HG02642 (cell line): ENCODE results near the gene AKAP17A.
"Not testable (repeated sequence)": the region's sequence is repeated elsewhere in the genome, so short reads cannot be mapped to it uniquely, and the experiment has no call there.

Source experiments
- ATAC-seq: cut with Tn5 transposase; IDR thresholded peaks from one replicate; pipeline ENCODE4 v1.9.1; 2021; ENCODE audit warnings: mild to moderate bottlenecking; ENCODE audit not compliant: unreplicated experiment, poor library complexity

Gene AKAP17A

DNA sequence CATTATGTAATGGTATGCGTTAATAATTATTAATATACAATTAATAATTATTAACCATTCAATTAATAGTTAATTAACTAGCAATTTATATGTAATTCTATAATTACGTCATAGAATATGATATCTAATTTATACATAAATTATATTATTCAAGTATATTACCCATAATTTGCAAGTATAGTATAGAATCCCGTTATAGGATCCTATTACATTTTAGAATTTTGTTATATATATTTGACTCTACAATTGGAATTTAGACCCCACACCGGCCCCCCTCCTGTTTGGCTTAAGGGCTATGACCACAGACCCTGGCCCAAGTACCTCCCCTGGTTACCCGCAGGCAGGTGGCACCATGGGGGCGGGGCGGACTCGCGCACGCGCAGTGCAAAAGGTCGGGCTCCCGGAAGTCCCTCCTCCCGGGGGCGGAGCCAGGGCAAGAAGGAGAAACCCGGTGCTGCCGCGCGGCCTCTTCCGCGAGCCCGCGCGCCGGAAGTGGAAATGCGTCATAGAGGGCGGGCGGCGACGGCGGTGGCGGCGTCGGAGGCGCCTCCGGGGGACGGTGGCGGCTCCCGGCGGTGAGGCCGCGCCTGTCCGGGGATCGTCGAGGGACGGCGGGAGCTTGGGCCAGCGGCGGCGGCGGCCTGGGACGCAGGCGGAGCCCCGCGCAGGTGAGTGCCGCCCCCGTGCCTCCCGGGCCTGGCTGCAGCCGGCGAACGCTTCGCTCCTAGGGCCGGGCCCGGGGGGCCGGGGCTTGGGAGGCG, at the start of gene AKAP17A:
Gene AKAP17A (plus strand): TSS at position 503 of the 761 bp plus-strand sequence. CDS start 1,859 bp downstream, outside the sequence.
- peak; percentile 90 for ATAC-seq

GRCh38 chrX:1542994-1543725, 48.2 kb upstream of the AKAP17A start:
- no peak for ATAC-seq

DNA sequence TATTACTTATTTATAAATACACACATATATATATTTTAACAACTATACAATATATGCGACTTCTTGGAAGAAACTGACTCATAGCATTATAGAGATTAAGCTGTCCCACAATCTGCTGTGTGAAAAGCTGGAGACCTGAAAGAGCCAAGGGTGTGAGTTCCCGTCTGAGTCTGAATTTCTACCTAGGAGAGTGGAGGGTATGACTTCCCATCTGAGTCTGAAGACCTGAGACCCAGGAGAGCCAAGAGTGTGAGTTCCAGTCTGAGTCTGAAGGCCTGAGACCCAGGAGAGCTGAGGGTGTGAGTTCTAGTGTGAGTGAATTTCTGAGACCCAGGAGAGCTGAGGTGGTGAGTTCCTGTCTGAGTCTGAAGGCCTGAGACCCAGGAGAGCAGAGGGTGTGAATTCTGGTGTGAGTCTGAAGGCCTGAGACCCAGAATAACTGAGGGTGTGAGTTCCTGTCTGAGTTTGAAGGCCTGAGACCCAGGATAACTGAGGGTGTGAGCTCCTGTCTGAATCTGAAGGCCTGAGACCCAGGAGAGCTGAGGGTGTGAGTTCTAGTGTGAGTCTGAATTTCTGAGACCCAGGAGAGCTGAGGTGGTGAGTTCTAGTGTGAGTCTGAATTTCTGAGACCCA, 45.5 kb upstream of the AKAP17A start:
- no peak for ATAC-seq

- no peak for ATAC-seq
Observed at GRCh38 chrX:1546691-1547251, 44.6 kb upstream of the AKAP17A start.

GRCh38 chrX:1551959-1552546, 39.4 kb upstream of the AKAP17A start:
- no peak for ATAC-seq

- ATAC-seq, result no peak
Observed at GRCh38 chrX:1554469-1555210, 36.8 kb upstream of the AKAP17A start.

DNA sequence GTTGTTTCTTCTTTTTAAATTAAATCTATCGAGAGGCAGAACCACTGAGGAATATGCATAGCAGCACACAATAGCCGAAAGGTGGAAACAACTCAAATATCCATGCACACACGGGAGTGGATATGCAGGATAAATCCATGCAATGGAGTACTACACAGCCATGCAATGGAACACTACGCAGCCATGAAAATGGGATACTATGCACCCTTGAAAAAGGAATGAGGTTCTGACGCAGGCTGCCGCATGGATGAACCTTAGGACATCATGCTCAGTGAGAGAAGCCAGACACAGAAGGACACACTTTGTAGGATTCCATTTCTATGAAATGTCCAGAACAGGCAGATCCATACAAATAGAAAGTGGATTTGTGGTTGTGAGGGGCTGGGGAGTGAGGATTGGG, 36.0 kb upstream of the AKAP17A start:
- ATAC-seq, result no peak

- ATAC-seq, result not testable (repeated sequence)
Observed at GRCh38 chrX:1557442-1557841, 34.0 kb upstream of the AKAP17A start.

- no peak for ATAC-seq
Observed at GRCh38 chrX:1558761-1559468, 32.5 kb upstream of the AKAP17A start.

DNA sequence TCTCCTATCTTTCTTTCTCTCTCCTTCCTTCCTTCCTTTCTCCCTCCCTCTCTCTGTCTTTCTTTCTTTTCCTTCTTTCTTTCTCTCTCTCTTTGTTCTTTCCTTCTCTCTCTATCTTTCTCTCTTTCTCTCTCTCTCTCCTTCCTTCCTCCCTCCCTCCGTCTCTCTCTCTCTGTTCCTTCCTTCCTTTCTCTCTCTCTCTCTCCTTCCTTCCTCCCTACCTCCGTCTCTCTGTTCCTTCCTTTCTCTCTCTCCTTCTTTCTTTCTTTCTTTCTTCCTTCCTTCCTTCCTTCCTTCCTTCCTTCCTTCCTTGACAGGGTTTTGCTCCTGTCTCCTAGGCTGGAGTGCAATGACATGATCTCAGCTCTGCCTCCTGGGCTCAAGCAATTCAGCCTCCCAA, 30.2 kb upstream of the AKAP17A start:
- no peak for ATAC-seq

DNA sequence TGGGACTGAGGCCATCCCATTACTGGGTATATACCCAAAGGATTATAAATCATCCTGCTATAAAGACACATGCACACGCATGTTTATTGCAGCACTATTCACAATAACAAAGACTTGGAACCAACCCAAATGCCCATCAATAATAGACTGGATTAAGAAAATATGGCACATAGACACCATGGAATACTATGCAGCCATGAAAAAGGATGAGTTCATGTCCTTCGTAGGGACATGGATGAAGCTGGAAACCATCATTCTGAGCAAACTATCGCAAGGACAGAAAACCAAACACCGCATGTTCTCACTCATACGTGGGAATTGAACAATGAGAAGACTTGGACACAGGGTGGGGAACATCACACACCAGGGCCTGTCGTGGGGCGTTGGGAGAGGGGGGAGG, 27.3 kb upstream of the AKAP17A start:
- ATAC-seq, result not testable (repeated sequence)

GRCh38 chrX:1564750-1565683, 26.4 kb upstream of the AKAP17A start:
- no peak for ATAC-seq

GRCh38 chrX:1574181-1574580, 17.2 kb upstream of the AKAP17A start:
- ATAC-seq, result not testable (repeated sequence)

GRCh38 chrX:1576201-1576992, 15.0 kb upstream of the AKAP17A start:
- ATAC-seq, result no peak

GRCh38 chrX:1577845-1578244, 13.6 kb upstream of the AKAP17A start:
- ATAC-seq, result no peak

- no peak for ATAC-seq
Observed at GRCh38 chrX:1578511-1579173, 12.8 kb upstream of the AKAP17A start.

GRCh38 chrX:1581132-1581531, 10.3 kb upstream of the AKAP17A start:
- no peak for ATAC-seq
